ENCODE data around the gene CYP46A1.
"Not testable (repeated sequence)": the region's sequence is repeated elsewhere in the genome, so short reads cannot be mapped to it uniquely, and the experiment has no call there.

DNA sequence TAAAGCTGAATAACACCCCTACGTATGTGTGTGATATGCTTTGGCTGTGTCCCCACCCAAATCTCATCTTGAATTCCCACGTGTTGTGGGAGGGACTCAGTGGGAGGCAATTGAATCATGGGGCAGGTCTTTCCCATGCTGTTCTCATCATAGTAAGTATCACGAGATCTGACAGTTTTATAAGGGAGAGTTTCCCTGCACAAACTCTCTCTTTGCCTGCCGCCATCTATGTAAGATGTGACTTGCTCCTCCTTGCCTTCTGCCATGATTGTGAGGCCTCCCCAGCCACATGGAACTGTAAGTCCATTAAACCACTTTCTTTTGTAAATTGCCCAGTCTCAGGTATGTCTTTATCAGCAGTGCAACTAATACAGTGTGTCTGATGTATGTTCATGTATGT lies 78.8 kb downstream of the CYP46A1 start:
- TF ChIP-seq, protein P1, sequence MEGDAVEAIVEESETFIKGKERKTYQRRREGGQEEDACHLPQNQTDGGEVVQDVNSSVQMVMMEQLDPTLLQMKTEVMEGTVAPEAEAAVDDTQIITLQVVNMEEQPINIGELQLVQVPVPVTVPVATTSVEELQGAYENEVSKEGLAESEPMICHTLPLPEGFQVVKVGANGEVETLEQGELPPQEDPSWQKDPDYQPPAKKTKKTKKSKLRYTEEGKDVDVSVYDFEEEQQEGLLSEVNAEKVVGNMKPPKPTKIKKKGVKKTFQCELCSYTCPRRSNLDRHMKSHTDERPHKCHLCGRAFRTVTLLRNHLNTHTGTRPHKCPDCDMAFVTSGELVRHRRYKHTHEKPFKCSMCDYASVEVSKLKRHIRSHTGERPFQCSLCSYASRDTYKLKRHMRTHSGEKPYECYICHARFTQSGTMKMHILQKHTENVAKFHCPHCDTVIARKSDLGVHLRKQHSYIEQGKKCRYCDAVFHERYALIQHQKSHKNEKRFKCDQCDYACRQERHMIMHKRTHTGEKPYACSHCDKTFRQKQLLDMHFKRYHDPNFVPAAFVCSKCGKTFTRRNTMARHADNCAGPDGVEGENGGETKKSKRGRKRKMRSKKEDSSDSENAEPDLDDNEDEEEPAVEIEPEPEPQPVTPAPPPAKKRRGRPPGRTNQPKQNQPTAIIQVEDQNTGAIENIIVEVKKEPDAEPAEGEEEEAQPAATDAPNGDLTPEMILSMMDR (conservative IDR thresholded peaks at IDR 0.05 in 1 of 2, IDR thresholded peaks at IDR 0.05 in 1 of 2; ENCODE audit: extremely low read depth in 1 of 2, insufficient read depth in 1 of 2, low read depth in 1 of 2, low read length in 2 of 2), result not testable (repeated sequence)
- TF ChIP-seq EZH2 (IDR thresholded peaks at IDR 0.05; ENCODE audit: borderline replicate concordance, low read length), result not testable (repeated sequence)

Data from mammary epithelial cell (primary cell).